ENCODE data around the gene PIK3IP1. TPM values are rescaled to one million over a fixed set of nuclear protein-coding genes. Genes with fewer than 3 reads are reported as not detected.

PIK3IP1 gene
- total RNA-seq, 1 experiment from 2014 or later: 0.87 TPM

- Histone ChIP-seq H2BK20ac (ENCODE audit: low read depth, low read length, poor library complexity, severe bottlenecking) (no peak overlapping the region), H2AK5ac (ENCODE audit: insufficient read length, low read length) (no peak overlapping the region), H3K4me1 (ENCODE audit: insufficient read depth, low read length) (no peaks in the 10 kb centered on the region; the same call in 1 of the 2 replicates), H3K23ac (ENCODE audit: insufficient read length, low read depth, low read length) (no peak overlapping the region), H4K5ac (ENCODE audit: insufficient read length, low read depth, low read length) (no peak overlapping the region), H3K79me2 (ENCODE audit: insufficient read depth, low read length) (no peaks in the 10 kb centered on the region), H3K9ac (ENCODE audit: extremely low read depth, insufficient read length, low read length) (no peak overlapping the region), H3K79me1 (ENCODE audit: insufficient read depth, low read depth, low read length, poor library complexity, severe bottlenecking) (no peaks in the 10 kb centered on the region), H3K9me3 (ENCODE audit: control insufficient read depth, low read depth, low read length) (no peaks in the 10 kb centered on the region), H2BK12ac (ENCODE audit: insufficient read length, low read depth, low read length) (no peak overlapping the region), H3K27me3 (ENCODE audit: insufficient read depth, low read length) (peaks cover 2% of the 10 kb centered on the region; the same call in 1 of the 2 replicates), H3K14ac (ENCODE audit: insufficient read depth, low read length) (no peak overlapping the region), H3K56ac (ENCODE audit: insufficient read length, low read depth, low read length) (no peak overlapping the region), H4K20me1 (ENCODE audit: control insufficient read depth, insufficient read depth, insufficient read length) (no peaks in the 10 kb centered on the region), H4K8ac (replicated peaks; ENCODE audit: insufficient read length, low read depth, low read length) (no peak overlapping the region), H3K18ac (ENCODE audit: insufficient read length, low read depth, low read length) (no peak overlapping the region), H3K23me2 (ENCODE audit: insufficient read length, low read depth, low read length, poor library complexity, severe bottlenecking) (peaks cover 10% of the 10 kb centered on the region), H3K4ac (ENCODE audit: low read depth, low read length) (no peak overlapping the region), H2BK5ac (ENCODE audit: insufficient read length, low read length) (no peak overlapping the region), H4K91ac (ENCODE audit: insufficient read length, low read depth, low read length) (no peak overlapping the region), H2AFZ (ENCODE audit: low read length) (no peak overlapping the region), H3K4me2 (ENCODE audit: insufficient read depth, insufficient read length, low read length) (no peak overlapping the region), H2BK120ac (ENCODE audit: low read depth, low read length, poor library complexity, severe bottlenecking) (no peak overlapping the region), H3K27ac (ENCODE audit: insufficient read length, low read depth, low read length) (no peak overlapping the region), H3T11ph (ENCODE audit: low read length) (no peak overlapping the region), H2BK15ac (ENCODE audit: low read depth, low read length) (no peak overlapping the region)
- 0 out of 7 replicates have a peak overlapping the region, but pooled peaks of 1 of the 3 experiments have one; percentile 46 for H3K27ac Mint-ChIP-seq
- WGBS (ENCODE audit: extremely low coverage, insufficient read length, low lambda C conversion rate): no CpG with 5 or more reads among the region's 8 CpGs
- no peaks in the 10 kb centered on the region; a peak in 1 of 7 replicates for H3K36me3 Mint-ChIP-seq (ENCODE audit: insufficient read depth in 1 of 3, low read depth in 3 of 3)
- H3K9me3 Mint-ChIP-seq: no peaks in the 10 kb centered on the region
- H3K4me1 Mint-ChIP-seq: peaks cover 16 to 27% of the 10 kb centered on the region in 2 experiments
- no peak overlapping the region for H3K4me3 Mint-ChIP-seq
- DNase-seq: no peak
- TF ChIP-seq CTCF (conservative IDR thresholded peaks at IDR 0.05): no peak
- H3K27me3 Mint-ChIP-seq (ENCODE audit: low read depth): peaks cover 26% of the 10 kb centered on the region
Observed at GRCh38 chr22:31286360-31287255, 5.7 kb downstream of the PIK3IP1 start.
